ENCODE measurements around the gene MPV17L2. TPM values are rescaled to one million over a fixed set of nuclear protein-coding genes. Genes with fewer than 3 reads are reported as not detected.

The MPV17L2 gene
- total and polyA plus RNA-seq, 2 experiments from 2014 or later = 22.4 to 31.8 TPM

- no peak overlapping the region for H3K4me3 ChIP-seq
- no peak for DNase-seq (ENCODE audit: low spot score)
- H4K20me1 ChIP-seq (ENCODE audit: insufficient read depth, poor library complexity, severe bottlenecking) = no peaks in the 10 kb centered on the region
- TF ChIP-seq CTCF (IDR thresholded peaks at IDR 0.05; ENCODE audit: poor library complexity) = no peak
- no peak for TF ChIP-seq EZH2 (IDR thresholded peaks at IDR 0.05; ENCODE audit: borderline replicate concordance)
- TF ChIP-seq EZH2phosphoT487 (IDR thresholded peaks at IDR 0.05; ENCODE audit: low read depth, severe bottlenecking, unreplicated experiment) = no peak
- H3K9me3 ChIP-seq (ENCODE audit: low read depth) = no peaks in the 10 kb centered on the region
- H3K27ac ChIP-seq = no peak overlapping the region
- H3K79me2 ChIP-seq = no peaks in the 10 kb centered on the region
- H3K27me3 ChIP-seq = no peaks in the 10 kb centered on the region
- H3K4me2 ChIP-seq = no peak overlapping the region
- WGBS (ENCODE audit: low lambda C conversion rate, missing lambda C conversion rate) = 37% methylated on average over 6 of the region's 6 CpGs
- no peaks in the 10 kb centered on the region for H3K36me3 ChIP-seq (replicated peaks; ENCODE audit: insufficient read depth, low read depth)
- no peaks in the 10 kb centered on the region for H3K4me1 ChIP-seq (ENCODE audit: insufficient read depth)
- H3K9me2 ChIP-seq (replicated peaks; ENCODE audit: insufficient read depth) = no peaks in the 10 kb centered on the region
- no peak overlapping the region for H2AFZ ChIP-seq
These were observed 7.5 kb upstream of the MPV17L2 start for GRCh38 chr19:18185538-18185937.

- no peak overlapping the region for H3K4me3 ChIP-seq
- no peaks in the 10 kb centered on the region for H4K20me1 ChIP-seq (ENCODE audit: insufficient read depth, poor library complexity, severe bottlenecking)
- no peaks in the 10 kb centered on the region for H3K9me3 ChIP-seq (ENCODE audit: low read depth)
- H3K27ac ChIP-seq = no peak overlapping the region
- H3K4me2 ChIP-seq = no peak overlapping the region
- DNase-seq (ENCODE audit: low spot score) = no peak
- H3K36me3 ChIP-seq (replicated peaks; ENCODE audit: insufficient read depth, low read depth) = no peaks in the 10 kb centered on the region
- H2AFZ ChIP-seq = no peak overlapping the region
- no peaks in the 10 kb centered on the region for H3K9me2 ChIP-seq (replicated peaks; ENCODE audit: insufficient read depth)
- TF ChIP-seq EZH2 (IDR thresholded peaks at IDR 0.05; ENCODE audit: borderline replicate concordance) (no peak), CTCF (IDR thresholded peaks at IDR 0.05; ENCODE audit: poor library complexity) (no peak), EZH2phosphoT487 (IDR thresholded peaks at IDR 0.05; ENCODE audit: low read depth, severe bottlenecking, unreplicated experiment) (no peak)
- H3K27me3 ChIP-seq = no peaks in the 10 kb centered on the region
- H3K79me2 ChIP-seq = no peaks in the 10 kb centered on the region
- WGBS (ENCODE audit: low lambda C conversion rate, missing lambda C conversion rate) = 96% methylated on average over 4 of the region's 4 CpGs
- peaks cover 10% of the 10 kb centered on the region for H3K4me1 ChIP-seq (ENCODE audit: insufficient read depth)
These were observed 2.7 kb upstream of the MPV17L2 start for GRCh38 chr19:18190278-18190677.

GRCh38 chr19:18191640-18192062 lies 1.4 kb upstream of the MPV17L2 start:
- 77% methylated on average over 5 of the region's 5 CpGs for WGBS (ENCODE audit: low lambda C conversion rate, missing lambda C conversion rate)
- TF ChIP-seq CTCF (IDR thresholded peaks at IDR 0.05; ENCODE audit: poor library complexity) (no peak), EZH2phosphoT487 (IDR thresholded peaks at IDR 0.05; ENCODE audit: low read depth, severe bottlenecking, unreplicated experiment) (no peak), EZH2 (IDR thresholded peaks at IDR 0.05; ENCODE audit: borderline replicate concordance) (no peak)

More at GRCh38 chr19:18191640-18192062, 1.4 kb upstream of the MPV17L2 start:
- H3K79me2 ChIP-seq = no peaks in the 10 kb centered on the region
- no peak overlapping the region for H2AFZ ChIP-seq
- H3K27me3 ChIP-seq = no peaks in the 10 kb centered on the region
- no peaks in the 10 kb centered on the region for H3K9me2 ChIP-seq (replicated peaks; ENCODE audit: insufficient read depth)
- peak overlapping the region; percentile 88 for H3K27ac ChIP-seq
- H3K9me3 ChIP-seq (ENCODE audit: low read depth) = no peaks in the 10 kb centered on the region
- H3K4me1 ChIP-seq (ENCODE audit: insufficient read depth) = peaks cover 10% of the 10 kb centered on the region
- no peak for DNase-seq (ENCODE audit: low spot score)
- H3K36me3 ChIP-seq (replicated peaks; ENCODE audit: insufficient read depth, low read depth) = no peaks in the 10 kb centered on the region
- H3K4me3 ChIP-seq = no peak overlapping the region
- no peaks in the 10 kb centered on the region for H4K20me1 ChIP-seq (ENCODE audit: insufficient read depth, poor library complexity, severe bottlenecking)
- peak overlapping the region; percentile 74 for H3K4me2 ChIP-seq
